Measurements from ENCODE around the gene QPRT. TPM values are rescaled to one million over a fixed set of nuclear protein-coding genes. Genes with fewer than 3 reads are reported as not detected.

Gene QPRT
- total RNA-seq, 1 experiment from 2014 or later = 31.1 TPM

DNA sequence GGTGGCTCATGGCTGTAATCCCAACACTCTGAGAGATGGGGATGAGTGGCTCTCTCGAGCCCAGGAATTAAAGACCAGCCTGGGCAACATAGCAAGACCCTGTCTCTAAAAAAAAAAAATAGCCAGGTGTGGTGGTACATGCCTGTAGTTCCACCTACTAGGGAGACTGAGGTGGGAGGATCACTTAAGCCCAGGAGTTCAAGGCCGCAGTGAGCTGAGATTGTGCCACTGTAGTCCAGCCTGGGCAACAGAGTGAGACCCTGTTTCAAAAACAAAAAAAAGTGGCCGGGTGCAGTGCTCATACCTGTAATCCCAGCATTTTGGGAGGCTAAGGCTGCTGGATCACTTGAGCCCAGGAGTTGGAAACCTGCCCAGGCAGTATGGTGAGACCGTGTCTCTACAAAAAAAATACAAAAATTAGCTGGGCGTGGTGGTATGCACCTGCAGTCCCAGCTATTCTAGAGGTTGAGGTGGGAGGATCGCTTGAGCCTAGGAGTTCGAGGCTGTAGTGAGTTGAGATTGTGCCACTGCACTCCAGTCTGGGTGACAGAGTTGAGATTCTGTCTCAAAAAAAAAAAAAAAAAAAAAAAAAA is 63.8 kb downstream of the QPRT start:
- Histone ChIP-seq H3K4me3 (ENCODE audit: low read depth, low read length, poor library complexity, severe bottlenecking) (no peak overlapping the region), H3K27me3 (replicated peaks; ENCODE audit: insufficient read depth, low read depth, low read length, poor library complexity) (no peaks in the 10 kb centered on the region), H3K36me3 (ENCODE audit: insufficient read depth, low read length, poor library complexity, severe bottlenecking) (no peaks in the 10 kb centered on the region), H3K4me1 (ENCODE audit: insufficient read depth, low read length, poor library complexity, severe bottlenecking) (no peaks in the 10 kb centered on the region), H3K9me3 (ENCODE audit: low read depth, low read length, poor library complexity, severe bottlenecking) (no peaks in the 10 kb centered on the region), H3K27ac (ENCODE audit: low read depth, low read length, poor library complexity, severe bottlenecking) (no peak overlapping the region)
- no peak for DNase-seq (ENCODE audit: low spot score)
- POLR2A ChIA-PET (ENCODE audit: low non-redundant PET) = no interaction called here
- intact Hi-C loops (cut with micrococcal nuclease; ENCODE audit: unreplicated experiment) = no loop called here
- CTCF ChIA-PET = no interaction called here
- no peak for TF ChIP-seq EZH2 (IDR thresholded peaks at IDR 0.05; ENCODE audit: borderline replicate concordance, low read depth, low read length, poor library complexity, severe bottlenecking)
- TF ChIP-seq, protein P1, sequence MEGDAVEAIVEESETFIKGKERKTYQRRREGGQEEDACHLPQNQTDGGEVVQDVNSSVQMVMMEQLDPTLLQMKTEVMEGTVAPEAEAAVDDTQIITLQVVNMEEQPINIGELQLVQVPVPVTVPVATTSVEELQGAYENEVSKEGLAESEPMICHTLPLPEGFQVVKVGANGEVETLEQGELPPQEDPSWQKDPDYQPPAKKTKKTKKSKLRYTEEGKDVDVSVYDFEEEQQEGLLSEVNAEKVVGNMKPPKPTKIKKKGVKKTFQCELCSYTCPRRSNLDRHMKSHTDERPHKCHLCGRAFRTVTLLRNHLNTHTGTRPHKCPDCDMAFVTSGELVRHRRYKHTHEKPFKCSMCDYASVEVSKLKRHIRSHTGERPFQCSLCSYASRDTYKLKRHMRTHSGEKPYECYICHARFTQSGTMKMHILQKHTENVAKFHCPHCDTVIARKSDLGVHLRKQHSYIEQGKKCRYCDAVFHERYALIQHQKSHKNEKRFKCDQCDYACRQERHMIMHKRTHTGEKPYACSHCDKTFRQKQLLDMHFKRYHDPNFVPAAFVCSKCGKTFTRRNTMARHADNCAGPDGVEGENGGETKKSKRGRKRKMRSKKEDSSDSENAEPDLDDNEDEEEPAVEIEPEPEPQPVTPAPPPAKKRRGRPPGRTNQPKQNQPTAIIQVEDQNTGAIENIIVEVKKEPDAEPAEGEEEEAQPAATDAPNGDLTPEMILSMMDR (conservative IDR thresholded peaks at IDR 0.05; ENCODE audit: low read depth, low read length) = no peak
- BruUV-seq (replicated peaks) = no TSS peak

DNA sequence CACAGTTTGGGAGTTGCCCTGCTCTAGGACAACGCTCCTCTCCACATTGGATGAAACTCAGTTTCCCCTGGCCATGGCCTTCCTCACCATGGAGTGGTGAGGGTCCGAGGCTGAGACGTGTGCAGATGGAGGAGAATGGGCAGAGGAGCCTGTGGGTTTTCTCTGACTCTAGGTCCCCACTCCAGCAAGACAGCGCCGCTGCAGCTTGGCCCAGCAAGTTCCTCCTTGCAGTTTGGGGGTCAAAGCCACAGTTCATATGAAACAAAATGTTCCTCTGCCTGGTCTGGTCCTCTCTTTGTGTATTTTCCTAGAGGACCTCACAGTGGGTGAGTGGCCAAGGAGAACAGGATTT is 64.5 kb downstream of the QPRT start:
- CTCF ChIA-PET = no interaction called here

DNA sequence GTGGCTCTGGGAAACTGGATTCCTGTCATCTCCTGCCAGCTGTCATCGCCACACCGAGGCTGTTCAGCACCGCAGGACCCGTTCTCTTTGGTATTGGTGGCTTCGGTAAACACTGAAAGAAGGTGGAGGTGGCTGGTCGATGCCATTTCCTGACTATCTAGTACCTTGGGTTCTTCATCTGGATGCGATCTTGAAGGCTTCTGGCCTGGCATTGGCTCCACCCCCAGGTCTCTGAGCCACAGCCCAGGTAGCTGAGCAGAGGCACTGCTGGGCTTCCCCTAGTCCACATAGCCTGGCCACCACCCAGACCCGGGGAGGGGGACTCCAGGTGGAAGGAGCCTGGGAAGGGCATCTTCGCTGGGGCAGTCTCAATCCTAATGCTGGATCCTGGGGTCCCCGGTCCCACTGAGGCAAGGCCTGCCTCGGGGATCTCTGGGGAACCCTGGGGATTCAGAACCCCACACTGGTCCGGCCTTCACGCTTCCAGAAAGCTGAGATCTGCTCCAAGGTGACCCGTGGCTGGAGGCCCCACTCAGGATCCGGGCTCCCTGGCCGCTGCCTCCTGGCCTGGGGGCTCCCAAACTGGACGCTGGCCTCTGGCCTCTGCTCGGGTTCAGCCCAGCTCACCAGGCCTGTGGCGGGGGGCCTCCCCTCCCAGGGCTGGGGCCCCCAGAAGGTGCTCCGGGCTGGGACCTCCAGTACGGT is 65.0 kb downstream of the QPRT start:
- H3K36me3 ChIP-seq (ENCODE audit: insufficient read depth, low read length, poor library complexity, severe bottlenecking) = no peaks in the 10 kb centered on the region
- no peaks in the 10 kb centered on the region for H3K9me3 ChIP-seq (ENCODE audit: low read depth, low read length, poor library complexity, severe bottlenecking)
- H3K4me3 ChIP-seq (ENCODE audit: low read depth, low read length, poor library complexity, severe bottlenecking) = no peak overlapping the region
- no peak overlapping the region for H3K27ac ChIP-seq (ENCODE audit: low read depth, low read length, poor library complexity, severe bottlenecking)
- no peaks in the 10 kb centered on the region for H3K27me3 ChIP-seq (replicated peaks; ENCODE audit: insufficient read depth, low read depth, low read length, poor library complexity)
- TF ChIP-seq, protein P1 (conservative IDR thresholded peaks at IDR 0.05; ENCODE audit: low read depth, low read length) = no peak
- TF ChIP-seq EZH2 (IDR thresholded peaks at IDR 0.05; ENCODE audit: borderline replicate concordance, low read depth, low read length, poor library complexity, severe bottlenecking) = no peak
- no TSS peak for BruUV-seq (replicated peaks)
- intact Hi-C loops (cut with micrococcal nuclease; ENCODE audit: unreplicated experiment) = no loop called here
- ChIA-PET CTCF (no interaction called here), POLR2A (ENCODE audit: low non-redundant PET) (no interaction called here)
- H3K4me1 ChIP-seq (ENCODE audit: insufficient read depth, low read length, poor library complexity, severe bottlenecking) = no peaks in the 10 kb centered on the region
- no peak for DNase-seq (ENCODE audit: low spot score)

More for the DNA sequence above, 64.5 kb downstream of the QPRT start:
- intact Hi-C loops (cut with micrococcal nuclease; ENCODE audit: unreplicated experiment) = no loop called here
- Histone ChIP-seq H3K36me3 (ENCODE audit: insufficient read depth, low read length, poor library complexity, severe bottlenecking) (no peaks in the 10 kb centered on the region), H3K9me3 (ENCODE audit: low read depth, low read length, poor library complexity, severe bottlenecking) (no peaks in the 10 kb centered on the region), H3K27me3 (replicated peaks; ENCODE audit: insufficient read depth, low read depth, low read length, poor library complexity) (no peaks in the 10 kb centered on the region), H3K4me3 (ENCODE audit: low read depth, low read length, poor library complexity, severe bottlenecking) (no peak overlapping the region), H3K4me1 (ENCODE audit: insufficient read depth, low read length, poor library complexity, severe bottlenecking) (no peaks in the 10 kb centered on the region), H3K27ac (ENCODE audit: low read depth, low read length, poor library complexity, severe bottlenecking) (no peak overlapping the region)
- POLR2A ChIA-PET (ENCODE audit: low non-redundant PET) = no interaction called here
- TF ChIP-seq, protein P1 (conservative IDR thresholded peaks at IDR 0.05; ENCODE audit: low read depth, low read length) = no peak
- no peak for TF ChIP-seq EZH2 (IDR thresholded peaks at IDR 0.05; ENCODE audit: borderline replicate concordance, low read depth, low read length, poor library complexity, severe bottlenecking)
- no peak for DNase-seq (ENCODE audit: low spot score)
- no TSS peak for BruUV-seq (replicated peaks)

Measured in A673 (cell line).